Left lobe of liver (tissue), 2 donors: ENCODE results near the gene SH3BGRL2. TPM values are rescaled to one million over a fixed set of nuclear protein-coding genes. Genes with fewer than 3 reads are reported as not detected.
A peak's percentile ranks its signal among the peaks of the same experiment; 100 is the strongest.
"Not testable (repeated sequence)": the region's sequence is repeated elsewhere in the genome, so short reads cannot be mapped to it uniquely, and the experiment has no call there.

ENCODE experiments used
- ATAC-seq: fragments of 200-7000 bp; cut with Tn5 transposase; one replicate; pipeline ENCODE4 v1.9.1; 2020; ENCODE audit warnings: mild to moderate bottlenecking, moderate library complexity
- DNase-seq: peaks from one replicate; pipeline ENCODE4 v3.0.0-alpha.2; 2020; ENCODE audit warnings: low spot score
- total RNA-seq: library from RNA; stranded (reverse); gene quantifications from one replicate; pipeline ENCODE4 v1.2.1, GENCODE V29; 2021
- donor health status: DM: no; HTN: no; CAD: no; lungs with moderate emphysema.
- donor health status: DM: no; HTN: yes; CAD: no.

Gene SH3BGRL2
- total RNA-seq, 1 donor from 2014 or later, result 30.3 TPM

DNA sequence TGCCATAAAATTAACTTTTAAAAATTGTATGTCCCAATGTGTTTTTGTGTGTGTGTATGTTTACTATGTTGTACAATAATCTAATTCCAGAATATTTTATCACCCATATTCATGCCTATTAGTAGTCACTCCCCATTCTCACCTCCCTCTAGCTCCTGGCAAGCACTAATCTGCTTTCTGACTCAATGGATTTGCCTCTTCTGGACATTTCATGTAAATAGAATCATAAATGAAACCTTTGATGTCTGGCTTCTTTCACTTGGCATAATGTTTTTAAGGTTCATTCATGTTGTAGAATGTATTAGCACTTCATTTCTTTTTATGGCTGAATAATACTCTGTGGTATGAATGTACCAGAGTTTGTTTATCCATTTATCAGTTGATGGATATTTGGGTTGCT, 15.4 kb downstream of the SH3BGRL2 start:
- no peak for ATAC-seq
- DNase-seq, result no peak

DNA sequence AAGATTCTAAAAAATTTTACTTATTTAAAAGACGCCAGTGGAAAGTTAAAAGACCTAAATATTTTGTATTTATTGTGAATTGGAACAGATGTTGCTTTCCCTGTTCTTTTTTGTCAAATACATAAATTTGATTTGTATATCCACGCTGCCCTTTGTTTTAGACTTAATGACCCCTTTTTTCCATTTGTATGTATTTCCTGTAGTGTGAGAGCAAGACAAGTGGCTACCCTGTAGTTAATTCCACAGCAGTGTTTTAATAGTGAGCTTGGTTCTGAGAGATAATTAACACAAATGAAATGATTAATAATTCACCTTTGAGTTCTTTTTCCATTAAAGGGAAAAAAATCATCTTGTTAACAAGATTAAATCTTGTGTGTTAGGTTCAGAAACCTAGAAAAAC, 16.6 kb downstream of the SH3BGRL2 start:
- DNase-seq (no peak), ATAC-seq (no peak)

DNA sequence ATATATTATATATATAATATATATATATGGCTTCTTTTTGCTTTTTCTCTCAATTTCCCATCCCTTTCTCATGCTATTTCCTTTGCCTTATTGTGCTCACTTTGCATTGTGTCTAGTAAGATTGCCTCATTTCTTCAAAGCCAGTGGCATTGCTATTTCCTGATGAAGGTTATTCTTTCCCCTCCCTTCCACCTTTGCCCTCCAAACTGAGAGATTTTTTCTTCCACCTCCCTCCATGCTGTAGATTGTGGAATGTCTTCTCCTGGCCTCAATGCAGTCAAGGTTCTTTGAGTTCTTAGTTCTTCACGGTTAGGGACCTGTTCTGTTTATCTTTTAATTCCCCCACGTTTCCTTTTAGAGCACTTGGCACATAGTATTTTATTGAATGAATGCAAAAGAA, 17.2 kb downstream of the SH3BGRL2 start:
- DNase-seq (no peak), ATAC-seq (no peak)

DNA sequence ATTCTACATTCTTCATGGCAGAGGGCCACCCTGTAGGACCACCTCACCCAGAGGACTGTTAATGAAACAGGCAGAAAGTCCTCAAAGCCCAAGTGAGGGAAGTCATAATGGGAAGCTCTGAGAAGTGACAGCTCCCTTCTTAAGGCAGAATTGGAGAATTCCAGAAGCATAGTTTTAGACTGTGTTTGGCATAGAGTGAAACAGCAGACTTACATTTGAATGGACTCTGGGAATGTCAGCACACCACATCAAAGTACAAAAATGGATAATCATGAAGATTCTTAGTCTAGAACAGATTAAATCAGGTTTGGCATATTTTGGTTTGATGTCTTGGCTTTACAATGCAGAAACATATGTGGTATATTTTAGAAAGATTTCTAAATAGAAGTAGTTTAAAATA, 17.9 kb downstream of the SH3BGRL2 start:
- ATAC-seq (no peak), DNase-seq (no peak)

DNA sequence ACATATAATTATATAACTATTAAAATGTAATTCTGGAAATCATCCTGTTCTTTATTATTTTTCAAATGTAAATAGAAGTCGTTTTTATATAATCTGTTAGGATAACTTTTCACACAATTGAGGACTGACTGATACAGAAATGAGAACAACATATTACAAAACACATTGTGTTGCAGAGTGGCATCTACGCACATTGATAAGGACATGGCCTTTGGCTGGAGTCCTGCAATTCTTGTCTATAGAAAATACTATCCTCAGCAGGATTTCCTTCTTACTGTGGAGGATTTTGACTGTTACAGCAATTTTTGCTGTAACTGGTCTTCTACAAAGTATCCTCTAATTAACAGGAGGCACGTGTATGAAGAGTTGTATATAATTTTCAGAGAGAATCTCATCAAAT, 19.8 kb downstream of the SH3BGRL2 start:
- DNase-seq, result no peak
- ATAC-seq, result peak; percentile 63

DNA sequence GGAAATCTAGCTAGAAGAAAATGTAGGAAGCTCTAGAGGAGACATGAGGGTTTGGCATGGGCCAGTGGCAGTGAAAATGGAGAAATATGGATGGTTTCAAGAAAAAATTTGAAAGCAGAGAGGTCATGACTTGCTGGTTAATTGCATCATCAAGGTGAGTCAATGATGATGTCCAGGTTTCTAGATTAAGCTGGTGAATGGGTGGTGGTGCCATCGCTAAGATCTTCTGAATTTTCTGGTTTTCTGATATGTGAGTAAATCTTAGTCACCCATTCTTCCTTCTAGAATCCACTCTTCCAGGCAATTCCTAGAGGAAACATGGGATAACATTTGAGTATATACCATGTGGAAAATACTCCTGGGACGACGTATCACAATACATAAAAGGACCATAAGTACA, 25.0 kb downstream of the SH3BGRL2 start:
- no peak for DNase-seq
- no peak for ATAC-seq

DNA sequence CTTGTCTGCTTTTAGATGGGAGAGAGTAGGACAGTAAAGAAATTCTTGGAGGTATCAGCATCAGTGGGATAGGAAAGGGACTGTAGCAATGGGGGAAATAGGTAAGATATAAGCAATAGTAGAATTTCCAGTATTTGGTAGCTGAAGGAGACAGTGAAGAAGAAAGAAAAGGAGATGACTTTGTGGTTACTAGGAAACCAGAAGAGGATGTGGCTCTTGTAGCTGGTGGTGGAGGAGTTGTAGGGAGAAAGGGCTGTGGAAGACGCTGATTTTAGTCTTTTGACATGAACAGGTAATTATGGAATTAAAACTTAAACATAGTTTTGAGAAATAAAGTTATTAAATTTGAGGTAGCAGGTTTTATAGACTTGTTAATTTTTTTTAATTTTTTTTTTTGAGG, 26.1 kb downstream of the SH3BGRL2 start:
- no peak for ATAC-seq
- no peak for DNase-seq

DNA sequence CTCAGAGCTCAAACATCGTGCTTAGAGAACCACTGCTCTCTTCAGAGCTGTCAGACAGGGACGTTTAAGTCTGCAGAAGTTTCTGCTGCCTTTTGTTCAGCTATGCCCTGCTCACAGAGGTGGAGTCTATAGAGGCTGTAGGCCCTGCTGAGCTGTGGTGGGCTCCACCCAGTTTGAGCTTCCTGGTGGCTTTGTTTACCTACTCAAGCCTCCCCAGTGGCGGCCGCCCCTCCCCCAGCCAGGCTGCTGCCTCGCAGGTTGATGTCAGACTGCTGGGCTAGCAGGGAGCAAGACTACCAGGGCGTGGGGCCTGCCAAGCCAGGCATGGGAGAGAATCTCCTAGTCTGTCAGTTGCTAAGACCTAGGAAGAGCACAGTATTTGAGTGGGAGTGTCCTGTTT, 32.5 kb downstream of the SH3BGRL2 start:
- not testable (repeated sequence) for DNase-seq, ATAC-seq

DNA sequence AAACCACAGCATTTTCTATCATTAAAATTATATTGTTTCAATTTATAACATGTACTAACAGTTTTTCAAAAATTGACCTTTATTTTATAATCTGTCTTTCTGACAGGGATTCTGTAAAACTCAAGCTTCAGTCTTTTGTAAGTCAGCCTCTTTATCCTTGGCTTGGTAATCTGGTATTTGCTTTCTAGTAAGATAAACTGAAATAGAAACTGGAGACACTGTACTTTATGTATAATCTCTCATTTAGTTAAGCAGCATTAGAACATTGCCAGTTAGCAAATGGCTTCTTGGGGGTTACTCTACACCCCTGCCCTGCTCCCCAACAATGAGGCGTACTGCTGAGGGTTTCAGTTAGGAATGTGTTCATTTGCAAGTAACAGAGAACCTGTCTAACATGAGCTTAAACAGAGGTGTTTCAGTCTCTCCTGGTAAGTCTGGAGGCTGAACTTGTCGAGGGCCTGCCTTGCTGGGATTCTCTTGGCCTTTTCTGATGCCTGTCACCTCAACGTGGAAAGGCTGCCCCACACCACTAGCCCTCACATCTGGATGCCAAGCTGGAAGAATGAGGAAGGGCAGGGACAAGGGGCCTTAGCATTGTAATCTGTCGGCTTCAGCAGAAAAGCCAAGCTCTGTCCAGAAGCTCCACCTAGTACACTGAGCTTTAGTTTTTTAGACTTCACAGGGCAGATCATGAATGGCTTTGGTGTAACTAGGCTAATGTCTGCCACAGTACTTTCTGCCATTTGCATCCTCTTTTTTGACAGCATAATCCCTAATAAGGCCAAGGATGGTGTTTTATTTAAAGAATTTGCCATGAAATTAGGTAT, 34.8 kb downstream of the SH3BGRL2 start:
- no peak for DNase-seq
- ATAC-seq, result peak; percentile 40

DNA sequence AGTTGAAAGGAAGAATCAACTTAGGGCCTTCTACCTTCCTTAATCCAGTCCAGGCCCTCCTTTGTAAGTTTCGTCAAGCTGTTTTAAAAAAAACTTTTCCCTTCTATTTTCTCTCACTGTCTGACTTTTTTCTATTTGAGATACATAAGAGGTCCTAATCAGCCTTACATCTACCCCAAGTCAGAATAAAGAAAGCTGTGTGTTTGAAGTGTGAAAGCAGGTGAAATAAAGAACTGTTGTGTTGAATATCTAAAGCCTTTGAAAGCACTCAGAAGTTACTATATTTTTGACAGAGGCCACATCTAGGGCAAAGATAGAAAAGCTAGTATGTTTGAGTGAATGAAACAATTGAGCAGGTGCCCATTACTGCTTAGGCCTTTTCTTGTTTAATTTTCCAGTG, 35.5 kb downstream of the SH3BGRL2 start:
- ATAC-seq (no peak), DNase-seq (no peak)

DNA sequence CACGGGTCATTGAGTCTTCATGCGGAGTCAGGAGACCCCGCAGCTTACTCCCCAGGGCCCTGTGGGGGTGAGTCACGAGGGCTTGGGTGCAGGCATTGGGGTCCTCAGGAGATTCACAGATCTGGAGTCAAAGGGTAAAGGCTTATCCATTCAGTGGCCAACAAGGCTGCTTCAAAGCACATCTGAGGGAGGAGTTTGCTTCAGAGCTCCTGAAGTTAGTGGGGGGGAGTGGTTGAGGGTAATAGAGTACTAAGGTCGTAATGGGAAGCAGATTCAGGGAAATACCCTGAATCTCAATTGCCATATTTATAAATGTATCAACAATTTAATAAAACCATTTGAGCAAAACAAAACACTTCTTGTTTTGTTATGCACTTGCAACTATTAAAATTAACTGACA, 37.3 kb downstream of the SH3BGRL2 start:
- no peak for ATAC-seq
- no peak for DNase-seq

DNA sequence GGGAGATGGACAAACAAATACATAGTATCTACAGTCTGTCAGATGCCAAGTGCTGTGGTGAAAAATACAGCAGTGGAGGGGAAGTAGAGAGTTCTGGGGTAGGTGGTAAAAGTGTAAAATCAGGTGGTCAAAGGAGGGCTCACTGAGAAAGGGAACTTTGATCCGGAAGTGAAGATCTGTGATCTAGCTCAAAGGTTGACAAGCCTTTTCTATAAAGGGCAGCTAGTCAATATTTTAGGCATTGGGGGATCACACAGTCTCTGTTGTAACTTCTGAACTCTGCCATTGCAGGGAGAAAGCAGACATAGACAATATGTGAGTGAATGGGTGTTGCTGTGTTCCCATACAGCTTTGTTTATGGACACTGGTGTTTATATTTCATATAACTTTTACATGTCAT, 38.6 kb downstream of the SH3BGRL2 start:
- ATAC-seq (no peak), DNase-seq (no peak)

DNA sequence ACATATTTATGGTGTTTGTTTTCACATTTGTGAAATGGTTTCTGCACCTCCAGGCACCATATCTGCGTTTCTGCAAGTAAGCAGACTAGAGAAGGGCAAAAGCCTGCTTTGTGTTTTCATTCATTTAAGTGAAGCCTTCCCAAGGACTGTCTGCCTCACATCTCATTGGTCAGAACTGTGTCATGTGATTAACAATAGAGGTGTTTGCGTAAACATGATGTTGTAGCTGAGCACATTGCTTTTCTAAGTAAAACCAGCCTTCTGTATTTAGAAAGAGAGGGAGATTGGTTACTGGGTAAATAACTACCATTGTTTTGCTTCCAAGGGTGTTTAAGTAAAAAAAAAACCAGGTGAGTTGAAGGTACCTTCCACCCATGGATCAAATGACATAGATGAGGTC, 39.7 kb downstream of the SH3BGRL2 start:
- DNase-seq (no peak), ATAC-seq (no peak)

DNA sequence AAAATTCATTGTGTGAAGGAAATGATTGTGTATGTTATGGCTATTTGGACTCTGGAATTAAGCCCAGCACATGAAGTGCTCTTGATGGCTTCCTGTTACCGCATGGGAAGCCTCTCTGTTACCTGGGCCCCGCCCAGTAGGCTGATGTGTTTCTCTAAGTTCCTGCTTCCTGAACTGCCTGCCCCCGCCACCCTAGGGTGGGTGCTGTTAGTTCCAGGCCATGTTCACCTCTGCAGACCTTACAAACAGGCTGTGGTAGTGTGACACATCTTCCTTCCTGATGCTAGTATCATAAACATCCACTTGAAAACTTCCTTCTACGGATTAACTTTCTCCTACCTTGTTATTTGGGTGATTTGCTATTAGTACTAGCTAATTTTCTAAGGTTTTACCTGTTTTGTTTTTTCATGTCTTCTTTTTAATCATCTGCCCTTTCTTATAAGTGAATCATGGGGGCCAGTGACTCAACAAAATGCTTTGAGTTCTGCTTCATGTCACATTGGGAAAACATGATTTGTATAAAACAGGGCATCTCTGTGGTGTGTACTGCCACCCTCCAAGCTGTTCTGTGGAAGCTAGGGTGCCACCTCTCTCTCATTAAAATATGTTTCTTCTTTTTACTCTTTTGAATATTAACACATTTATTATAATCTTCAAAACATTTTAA, 40.6 kb downstream of the SH3BGRL2 start:
- DNase-seq, result no peak
- ATAC-seq, result peak; percentile 54

DNA sequence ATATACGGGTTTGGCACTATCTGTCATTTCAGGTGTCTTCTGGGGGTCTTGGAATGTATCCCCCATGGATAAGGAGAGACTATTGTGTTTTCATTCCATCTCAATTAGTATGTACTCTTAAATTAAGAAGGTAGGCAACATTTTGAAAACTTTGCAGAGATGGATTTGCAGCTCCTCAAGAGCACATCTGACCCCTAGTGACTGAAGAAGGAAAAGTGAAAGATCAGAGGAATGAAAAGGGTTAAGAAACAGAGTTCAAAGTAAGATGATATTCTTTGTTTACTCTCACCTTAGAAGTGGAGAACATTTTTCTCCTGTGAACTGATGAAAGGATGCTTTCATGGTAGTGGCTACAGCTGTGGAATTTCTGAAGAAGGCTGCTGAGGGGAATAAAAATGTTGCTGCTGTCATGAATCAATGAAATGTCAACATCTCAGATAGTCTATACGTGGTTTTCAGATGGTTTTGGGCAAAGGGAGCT, 41.5 kb downstream of the SH3BGRL2 start:
- DNase-seq (no peak), ATAC-seq (peak; percentile 30)

DNA sequence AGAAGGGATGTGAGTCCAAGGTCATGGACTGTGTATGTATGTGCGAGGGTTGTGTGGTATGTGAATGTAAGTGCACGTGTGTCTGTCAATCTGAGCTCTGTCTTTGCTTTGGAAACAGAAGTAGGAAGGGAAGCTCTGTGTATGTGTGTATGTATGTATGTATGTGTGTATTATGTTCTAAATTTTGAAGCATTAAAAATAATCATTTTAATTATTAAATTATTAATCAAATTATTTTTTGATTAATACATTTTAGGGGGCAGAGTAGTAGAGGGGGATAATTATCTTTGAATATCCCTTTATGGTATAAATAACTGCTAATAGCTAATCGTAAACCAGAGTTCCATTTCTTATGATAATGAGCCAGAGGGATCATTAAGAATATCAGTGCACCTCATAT, 42.8 kb downstream of the SH3BGRL2 start:
- no peak for ATAC-seq
- DNase-seq, result no peak

DNA sequence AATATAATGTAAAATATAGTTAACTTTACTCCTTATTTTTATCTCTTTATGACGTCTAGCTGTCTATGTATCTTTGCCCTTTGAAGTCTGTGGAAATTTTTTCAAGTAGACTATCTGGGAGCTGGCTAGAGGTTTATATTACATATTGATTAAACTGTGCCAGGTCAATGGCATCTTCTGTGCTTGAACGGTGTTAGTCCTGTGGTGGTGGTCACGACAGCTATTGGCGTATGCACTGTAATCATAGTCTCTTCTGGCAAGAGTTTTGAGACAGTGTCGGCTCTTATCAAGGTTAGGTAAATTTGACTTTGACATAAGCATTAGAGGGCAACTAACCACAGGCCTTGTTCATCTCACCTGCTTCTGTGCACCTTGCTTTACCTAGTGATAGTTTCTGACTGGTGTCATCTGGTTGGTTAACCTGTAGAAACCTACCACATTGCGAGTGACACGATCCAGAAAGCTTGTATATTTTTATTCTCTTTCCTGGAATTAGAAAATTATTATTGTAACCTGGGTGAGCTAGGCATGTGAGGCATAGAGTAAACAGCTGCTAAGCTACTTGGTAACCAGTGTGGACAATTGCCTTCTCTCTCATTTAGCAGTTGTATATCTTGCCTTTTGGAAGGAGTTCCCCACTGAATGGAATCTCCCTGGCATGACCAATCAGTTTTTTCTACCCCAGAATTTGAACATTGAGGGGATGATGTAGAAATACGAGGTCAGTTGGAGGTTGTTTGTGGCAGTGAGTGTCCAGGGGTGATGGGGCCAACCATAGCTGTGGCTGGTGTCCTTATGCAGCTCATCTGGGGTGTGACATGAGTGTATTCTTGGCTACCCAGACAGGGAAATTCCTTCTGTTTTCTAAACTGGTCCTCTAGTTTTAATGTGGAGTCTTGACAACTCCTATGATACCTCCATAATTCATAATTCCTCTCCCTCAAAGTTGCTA, 45.9 kb downstream of the SH3BGRL2 start:
- DNase-seq (no peak), ATAC-seq (peak; percentile 86)

DNA sequence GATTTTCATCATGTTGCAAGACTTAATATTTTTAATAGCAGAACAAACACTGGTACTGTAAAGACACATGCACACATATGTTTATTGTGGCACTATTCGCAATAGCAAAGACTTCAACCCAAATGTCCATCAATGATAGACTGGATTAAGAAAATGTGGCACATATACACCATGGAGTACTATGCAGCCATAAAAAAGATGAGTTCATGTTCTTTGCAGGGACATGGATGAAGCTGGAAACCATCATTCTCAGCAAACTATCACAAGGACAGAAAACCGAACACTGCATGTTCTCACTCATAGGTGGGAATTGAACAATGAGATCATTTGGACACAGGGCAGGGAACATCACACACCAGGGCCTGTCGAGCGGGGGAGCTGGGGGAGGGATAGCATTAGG, 51.6 kb downstream of the SH3BGRL2 start:
- ATAC-seq, DNase-seq: not testable (repeated sequence)

DNA sequence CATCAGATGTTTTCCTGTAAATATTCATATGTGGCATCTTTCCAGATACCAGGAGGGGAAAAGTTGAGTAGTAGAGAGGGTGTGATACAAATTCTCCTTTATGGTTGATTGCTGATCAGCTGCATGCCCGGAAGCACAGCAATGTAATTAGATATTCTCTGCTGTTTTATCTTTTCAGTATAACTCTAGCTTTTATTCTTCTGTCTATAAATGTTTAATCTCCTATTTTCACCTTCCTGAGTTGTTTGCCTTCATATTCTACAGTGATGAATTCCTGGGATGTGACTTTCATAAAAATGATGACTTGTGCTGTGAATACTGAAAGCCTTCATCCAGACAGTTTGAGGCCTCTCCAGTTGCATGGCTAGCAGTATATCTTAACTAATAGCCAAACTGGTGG, 53.7 kb downstream of the SH3BGRL2 start:
- no peak for ATAC-seq
- DNase-seq, result no peak

DNA sequence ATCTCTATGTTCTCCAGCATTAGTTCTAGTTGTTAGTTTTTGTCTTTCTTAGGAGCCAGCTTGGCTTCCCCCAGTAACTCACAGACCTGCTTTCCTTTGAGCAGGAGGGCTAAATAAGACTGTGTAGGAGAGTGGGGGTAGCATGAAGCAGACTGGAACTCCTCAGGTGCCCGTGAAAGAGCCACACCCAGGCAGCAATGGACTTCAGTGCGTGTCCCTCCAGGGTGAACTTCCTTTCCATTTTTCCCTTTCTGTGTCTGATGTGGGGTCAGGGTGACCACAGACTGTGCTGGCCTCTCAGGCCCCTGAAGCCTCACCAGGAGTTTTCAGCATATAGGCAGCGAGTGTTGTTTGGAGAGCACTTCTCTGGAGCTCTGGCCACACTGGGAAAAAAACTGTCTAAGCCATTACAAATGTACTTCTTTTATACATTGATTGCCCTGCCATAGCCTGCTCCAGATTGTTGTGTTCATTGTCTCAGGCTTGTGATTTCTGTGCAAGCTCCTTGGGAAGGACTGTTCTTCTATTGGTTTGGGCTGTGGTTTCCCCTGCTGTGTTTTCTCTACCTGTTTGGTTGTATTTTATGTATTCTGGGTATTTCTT, 55.7 kb downstream of the SH3BGRL2 start:
- ATAC-seq, result peak; percentile 13
- DNase-seq, result no peak

DNA sequence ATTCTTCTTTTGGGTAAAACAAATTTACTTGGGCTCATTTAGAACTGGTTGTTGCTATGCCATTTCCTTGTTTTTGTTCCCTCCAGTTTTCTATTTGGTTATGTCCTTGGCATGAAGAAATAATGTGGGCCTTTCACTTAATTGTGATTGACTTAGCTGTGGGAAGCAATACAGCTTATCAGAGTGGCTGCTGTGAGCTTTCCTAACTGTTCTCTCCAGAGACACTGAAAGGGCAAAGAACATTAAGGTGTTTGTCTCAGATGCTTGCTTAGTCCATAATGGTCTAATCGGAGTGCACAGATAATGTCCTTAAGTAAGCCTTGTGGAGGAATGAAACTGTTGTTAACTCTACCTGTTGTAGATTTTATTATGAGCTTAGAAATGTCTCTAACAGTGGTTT, 56.6 kb downstream of the SH3BGRL2 start:
- ATAC-seq, result peak; percentile 87
- no peak for DNase-seq
